Kidney capillary endothelial cell (primary cell): ENCODE data around the gene HS6ST1.

Experiments
- DNase-seq: peaks from one replicate; pipeline ENCODE4 v3.0.0-alpha.2; 2018; ENCODE audit warnings: low spot score

Gene HS6ST1

DNA sequence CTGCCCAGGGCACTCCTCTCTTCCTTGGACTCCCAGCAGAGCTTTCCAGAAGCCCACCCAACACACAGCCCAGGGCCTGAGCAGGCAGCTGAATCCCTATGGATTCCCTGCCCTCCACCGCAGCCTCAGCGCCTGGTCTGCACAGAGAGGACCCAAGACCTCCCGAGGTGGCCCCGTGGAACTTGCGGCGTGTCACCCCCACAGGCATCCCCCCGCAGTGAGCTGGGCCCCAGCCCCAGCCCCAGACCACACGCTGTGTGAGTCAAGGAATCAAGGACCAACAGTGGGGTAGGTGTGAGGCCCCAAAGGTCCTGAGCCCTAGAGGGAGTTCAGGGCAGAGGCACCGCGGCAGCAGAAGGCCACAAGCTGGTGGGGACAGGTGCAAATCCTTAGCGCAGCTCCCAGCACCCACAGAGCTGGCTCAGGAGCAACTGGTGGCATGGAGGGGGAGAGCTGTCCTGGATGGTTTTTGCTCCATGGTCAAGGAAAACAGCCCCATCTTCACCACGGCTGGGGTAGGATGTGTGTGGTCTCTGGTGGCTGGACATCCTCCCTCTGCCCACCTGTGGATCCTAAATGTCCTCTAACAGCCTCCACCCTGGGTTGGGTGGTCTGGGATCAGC is 8.5 kb downstream of the HS6ST1 start:
- no peak for DNase-seq

DNA sequence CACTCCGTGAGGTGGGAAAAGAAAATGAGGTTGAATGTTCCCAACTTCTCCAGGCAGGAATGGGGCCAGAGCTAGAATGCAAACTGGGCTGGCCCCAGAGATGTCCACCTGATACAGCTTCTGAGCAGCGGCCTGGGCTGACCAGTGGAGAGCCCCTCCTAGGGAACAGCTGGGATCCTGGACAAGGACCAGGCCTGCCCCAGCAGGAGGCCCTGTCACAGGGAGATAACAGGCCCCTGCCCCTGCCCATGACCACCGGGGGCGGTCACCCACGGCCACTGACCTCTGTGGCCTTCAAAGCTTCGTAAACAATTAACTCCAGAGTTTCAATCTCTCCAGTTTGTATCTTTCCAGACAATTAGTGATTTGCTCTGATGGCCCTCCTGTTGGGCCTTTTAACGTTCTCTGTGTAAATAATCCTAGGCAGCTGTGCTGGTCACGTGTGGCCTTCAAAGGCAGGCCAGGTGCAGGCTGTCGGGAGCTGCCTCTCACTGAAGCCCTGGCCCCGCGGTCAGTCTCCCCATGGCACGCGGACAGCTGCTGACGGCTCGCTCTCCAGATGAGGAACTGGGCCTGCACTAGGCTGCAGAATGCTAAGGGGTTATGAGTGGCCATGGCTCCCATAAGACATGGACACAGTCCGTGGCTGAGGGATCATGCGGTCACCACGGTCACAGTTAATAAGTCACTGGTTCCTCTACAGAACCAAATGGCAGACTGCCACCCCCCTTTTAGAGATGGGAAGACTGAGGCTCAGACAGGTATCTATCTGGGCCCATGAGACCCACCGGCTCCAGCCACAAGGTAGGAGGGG is 9.2 kb downstream of the HS6ST1 start:
- DNase-seq: no peak

GRCh38 chr2:128308889-128309279 is 9.8 kb downstream of the HS6ST1 start:
- no peak for DNase-seq

GRCh38 chr2:128308284-128308731 is 10.4 kb downstream of the HS6ST1 start:
- DNase-seq: no peak

GRCh38 chr2:128307595-128307994 is 11.1 kb downstream of the HS6ST1 start:
- no peak for DNase-seq

- no peak for DNase-seq
Measured at GRCh38 chr2:128306931-128307460, 11.7 kb downstream of the HS6ST1 start.

DNA sequence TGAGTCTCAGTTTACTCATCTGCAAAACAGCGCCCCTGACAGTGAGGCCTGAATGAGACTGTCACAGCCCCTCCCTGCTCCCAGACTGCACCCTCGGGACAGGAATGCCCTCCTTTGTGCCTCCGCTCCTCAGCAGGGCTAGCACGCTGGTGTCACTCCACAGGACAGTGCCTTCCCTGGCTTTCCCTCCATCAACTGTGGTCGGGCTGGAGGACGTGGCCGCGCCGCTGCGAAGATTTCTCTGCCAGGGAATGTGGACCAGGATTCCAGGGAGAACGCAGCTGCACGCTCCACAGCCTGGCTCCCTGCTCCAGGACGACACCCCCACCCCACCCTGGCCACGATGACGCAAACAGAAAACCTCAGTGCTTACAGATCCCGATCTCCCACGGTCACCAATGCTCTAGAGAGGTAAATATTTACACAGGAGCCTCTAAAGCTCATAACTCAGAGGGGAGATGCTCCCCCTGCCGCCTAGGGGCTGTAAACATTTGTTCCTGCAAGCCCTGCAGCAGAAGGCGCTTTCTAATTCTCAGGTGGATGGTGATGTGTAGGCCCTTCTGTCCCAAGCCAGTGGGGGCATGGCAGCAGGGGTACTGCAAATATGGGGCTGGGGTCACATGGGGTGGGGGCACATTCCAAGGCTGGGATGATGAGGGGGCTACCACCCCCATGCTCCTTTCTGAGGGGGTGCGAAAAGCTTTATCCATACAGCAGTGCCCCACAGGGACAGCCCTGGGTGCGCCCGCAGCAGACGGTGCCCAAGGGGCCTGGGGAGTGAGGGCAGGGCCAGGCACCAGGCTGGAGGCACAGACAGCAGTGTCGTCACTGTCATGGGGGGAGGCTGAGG is 12.4 kb downstream of the HS6ST1 start:
- no peak for DNase-seq

GRCh38 chr2:128305555-128306080 is 13.1 kb downstream of the HS6ST1 start:
- DNase-seq: no peak

DNA sequence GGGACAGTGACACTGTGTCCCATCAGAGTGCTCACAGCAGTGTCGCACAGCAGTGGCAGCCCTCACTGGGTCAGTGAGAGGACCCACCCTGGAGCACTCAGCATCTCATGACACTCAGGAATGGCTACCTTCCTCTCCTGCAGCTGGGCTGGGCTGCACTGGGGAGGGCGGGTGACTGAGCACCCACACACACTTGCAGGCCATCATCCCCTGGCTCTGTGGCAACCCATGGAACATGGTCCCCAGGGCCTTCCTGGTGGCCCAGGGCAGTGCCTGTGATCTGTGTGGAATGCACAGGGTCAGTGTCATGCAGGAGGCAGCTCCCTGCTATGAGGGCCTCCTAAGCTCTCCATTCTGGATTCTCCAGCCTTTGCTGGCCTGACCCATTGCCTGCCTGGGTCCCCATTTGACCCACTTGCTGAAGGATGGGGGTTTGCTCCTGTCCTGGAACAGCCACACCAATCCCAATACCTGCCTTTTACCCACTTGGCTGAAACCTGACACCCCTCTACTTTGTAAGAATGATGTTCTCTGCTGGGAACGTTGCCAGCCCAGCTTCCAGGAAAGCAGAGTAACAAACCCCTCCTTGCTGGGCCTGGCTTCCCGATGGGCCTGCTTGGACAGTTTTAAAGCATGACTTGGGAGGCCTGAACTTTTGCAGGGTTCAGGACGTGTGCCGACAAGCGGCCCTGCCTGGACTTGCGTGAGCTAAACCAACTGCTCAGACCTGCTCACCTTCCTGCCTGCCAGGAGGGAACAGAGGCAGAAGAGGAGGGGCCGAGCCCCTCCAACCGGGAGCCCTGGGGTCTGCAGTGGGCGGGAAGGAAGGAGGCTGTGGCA is 13.7 kb downstream of the HS6ST1 start:
- DNase-seq: no peak

DNA sequence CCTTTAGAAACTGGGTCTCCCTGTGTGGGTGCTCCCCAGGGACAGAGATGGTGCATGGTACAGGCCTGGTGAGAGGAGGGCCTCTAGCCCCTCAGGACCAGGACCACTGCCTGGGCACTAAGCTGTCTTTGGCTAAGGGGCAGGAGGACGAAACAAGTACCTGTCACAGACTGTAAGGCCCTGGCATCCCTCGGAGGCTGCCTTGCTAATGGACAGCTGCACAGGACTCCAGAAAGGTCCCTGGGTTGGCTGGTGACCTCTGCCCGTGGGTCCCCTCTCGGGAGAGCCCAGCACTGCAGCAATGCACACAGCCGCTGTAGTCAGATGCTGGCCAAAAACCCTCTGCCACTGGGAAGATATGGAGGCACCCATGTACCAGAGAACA is 14.3 kb downstream of the HS6ST1 start:
- no peak for DNase-seq

- no peak for DNase-seq
Measured at GRCh38 chr2:128303911-128304310, 14.8 kb downstream of the HS6ST1 start.

DNA sequence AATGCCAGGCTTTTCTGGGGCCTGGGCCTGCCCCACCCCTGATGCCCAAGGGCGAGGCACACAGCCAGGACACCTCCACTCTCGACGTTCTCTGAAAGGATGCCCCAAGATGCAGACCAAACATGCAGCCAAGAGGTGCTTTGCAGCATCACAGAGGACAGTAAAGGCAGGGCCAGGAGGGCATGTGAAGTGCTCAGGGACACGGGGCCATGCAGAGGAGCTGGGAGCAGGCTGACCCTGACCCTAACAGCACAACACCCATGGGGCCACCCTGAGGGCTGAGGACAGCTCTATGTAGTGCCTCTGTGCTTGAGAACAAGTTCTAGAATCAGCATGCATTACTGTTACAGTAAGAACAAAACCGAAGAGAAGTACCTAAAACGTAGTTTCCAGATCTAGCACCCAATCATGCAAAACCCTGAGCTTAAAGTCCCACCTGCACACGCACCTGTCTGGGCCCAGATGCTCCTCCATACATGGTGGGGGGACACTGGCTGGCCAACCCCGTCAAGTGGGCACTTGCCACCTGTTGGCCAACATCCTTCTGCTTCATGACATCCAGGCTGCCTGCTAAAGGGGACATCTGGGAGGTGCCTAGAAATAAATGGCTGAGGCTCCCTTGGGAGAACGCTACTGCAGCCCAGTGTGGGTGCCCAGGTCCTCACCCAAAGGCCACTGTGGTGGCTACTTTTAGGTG is 15.4 kb downstream of the HS6ST1 start:
- DNase-seq: no peak

- DNase-seq: no peak
Measured at GRCh38 chr2:128302744-128303067, 16.0 kb downstream of the HS6ST1 start.

DNA sequence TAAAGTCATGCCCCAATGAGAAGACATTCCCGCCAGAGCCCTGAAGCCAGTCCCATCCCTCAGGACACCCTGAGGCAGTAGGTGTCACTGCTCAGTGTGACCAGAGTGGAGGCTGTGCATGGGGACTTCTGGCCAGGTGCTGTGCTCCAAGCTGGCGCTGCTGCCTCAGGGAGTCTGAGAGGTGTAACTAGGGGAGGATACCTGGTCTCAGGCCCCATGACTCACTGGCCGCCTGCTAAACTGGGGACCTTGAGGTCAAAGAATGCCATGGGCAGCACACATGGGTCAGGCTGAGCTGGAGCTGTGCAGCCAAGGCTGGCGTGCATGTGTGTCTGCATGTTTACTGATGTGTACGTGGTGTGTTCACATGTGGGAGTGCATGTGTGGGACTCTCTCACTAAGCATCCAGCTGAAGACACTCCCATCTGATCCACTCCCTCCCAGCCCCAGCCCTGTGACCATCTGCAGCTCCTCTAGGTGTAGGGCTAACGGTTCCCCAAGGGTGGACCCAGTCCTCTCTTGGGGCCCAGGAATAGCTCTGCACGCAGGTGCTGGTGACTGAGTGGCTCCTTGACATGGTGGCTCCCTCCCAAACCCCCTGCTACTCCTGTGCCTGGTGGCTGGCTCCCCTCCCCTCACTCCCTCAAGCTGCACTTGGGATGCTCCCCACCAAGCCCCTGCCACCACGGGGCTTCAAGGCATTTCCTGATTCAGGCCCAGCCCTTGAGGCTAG is 16.5 kb downstream of the HS6ST1 start:
- no peak for DNase-seq

DNA sequence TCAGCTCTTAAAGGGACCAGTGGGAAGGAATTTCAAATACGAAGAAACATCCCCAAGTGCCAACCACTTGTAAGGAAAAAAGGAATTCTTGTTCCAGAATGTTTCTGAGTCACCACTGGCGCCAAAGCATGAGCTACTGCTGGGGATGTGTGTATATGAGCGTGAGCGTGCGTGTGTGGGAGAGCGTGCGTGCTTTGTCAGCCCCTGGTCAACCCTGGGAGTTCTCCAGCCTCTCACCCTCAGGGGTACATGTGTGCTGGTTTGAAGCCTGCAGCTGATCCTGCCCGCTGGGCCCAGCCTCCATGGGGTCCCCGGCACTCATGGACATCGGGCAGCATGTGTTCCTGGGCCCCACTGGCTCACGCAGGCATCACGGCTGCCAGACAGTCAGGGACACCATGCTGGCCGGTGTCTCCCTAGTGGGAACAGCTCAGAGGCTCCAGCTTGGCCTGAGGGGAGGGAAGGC is 17.1 kb downstream of the HS6ST1 start:
- no peak for DNase-seq

DNA sequence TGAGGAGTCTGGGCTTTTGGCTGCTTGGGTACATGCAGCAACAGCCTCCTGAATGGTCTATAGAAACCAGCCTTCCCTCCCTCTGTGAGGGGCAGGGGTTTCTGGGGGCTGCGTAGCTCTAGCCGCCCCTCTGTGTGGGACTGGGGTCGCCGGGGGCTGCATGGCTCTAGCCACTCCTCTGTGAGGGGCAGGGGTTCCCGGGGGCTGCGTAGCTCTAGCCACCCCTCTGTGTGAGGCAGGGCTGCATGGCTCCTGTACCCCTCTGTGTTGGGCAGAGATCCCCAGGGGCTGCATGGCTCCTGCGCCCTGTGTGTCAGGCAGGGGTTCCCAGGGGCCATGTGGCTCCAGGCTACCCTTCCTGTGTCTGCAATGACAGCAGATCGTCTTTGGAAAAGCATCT is 17.6 kb downstream of the HS6ST1 start:
- DNase-seq: no peak

DNA sequence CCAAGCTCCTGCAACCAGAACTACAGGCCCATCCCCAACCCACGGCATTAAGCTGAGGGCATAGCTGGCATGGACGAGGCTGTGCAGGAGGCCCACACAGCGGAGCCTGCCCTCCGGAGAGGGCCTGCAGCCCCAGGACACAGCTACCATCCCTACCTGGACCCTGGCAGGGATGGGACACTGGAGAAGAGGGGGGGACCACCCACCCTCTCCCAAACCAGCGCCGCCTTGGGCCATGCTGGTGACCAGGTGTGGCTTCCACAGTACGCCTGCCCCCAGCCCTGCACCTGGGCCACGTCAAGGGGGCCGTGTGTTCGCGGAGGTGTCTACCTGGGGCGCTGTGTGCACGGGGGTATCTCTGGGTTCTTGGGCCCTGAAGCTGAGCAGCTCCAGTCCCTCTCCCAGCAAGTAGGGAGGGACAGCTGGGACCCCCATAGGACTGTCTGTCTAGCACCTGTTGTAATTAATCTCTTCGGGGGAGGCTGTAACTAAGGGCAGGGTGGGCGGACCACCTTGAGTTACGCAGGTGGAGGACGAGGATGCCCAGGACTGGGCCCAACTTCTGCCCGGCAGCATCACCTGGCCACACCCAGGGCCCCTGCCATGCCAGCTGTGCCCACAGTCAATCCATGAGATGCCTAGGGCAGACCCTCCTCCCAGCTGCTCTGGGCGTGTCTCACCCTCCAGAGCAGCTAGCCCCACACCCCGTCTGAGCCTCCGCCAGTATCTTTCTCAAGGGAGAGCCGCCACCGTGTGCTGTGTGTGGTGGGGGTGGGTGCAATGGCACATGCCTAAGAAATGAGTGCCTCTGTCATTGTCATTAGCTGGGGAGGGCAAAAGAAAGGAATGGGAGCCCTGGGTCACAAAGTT is 18.3 kb downstream of the HS6ST1 start:
- DNase-seq: no peak

- DNase-seq: no peak
Measured at GRCh38 chr2:128299628-128300027, 19.0 kb downstream of the HS6ST1 start.
